Measurements from ENCODE around the gene MAST3. TPM values are rescaled to one million over a fixed set of nuclear protein-coding genes. Genes with fewer than 3 reads are reported as not detected.

MAST3 gene
- total RNA-seq, 4 donors from 2014 or later: 27.2 to 53.5 (median 32.7) TPM

DNA sequence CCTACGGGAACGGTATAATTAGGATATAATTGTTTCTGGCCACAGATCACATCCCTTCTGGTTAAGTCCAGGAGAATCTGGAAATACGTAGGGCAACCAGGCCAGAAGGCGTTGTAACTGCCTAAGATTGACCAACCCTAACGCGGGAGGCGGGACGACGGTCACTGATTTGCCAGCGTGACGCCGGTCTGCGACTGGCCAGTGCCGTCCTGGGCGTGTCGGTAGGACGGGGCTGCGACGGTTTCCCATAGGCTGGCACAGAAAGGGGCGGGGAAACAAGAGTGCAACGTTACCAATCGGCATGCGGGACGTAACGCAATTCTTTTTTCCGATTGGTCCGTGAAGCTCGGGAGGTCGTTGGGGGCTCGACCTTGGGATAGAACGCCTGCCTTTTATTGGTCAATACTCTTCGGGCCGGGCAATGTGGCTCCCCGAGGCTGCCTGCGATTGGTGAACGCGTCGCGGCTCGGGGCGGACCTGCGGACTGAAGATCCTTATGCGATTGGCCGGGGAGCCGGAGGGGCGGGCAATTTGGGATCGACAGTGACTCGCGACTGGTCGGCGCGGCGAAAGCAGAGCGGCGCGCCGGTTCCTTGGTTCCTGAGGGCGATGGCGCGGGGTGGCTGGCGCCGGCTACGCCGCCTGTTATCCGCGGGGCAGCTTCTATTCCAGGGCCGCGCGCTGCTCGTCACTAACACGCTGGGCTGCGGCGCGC, 95.3 kb downstream of the MAST3 start, which contains the start of gene MPV17L2:
TSS of gene MPV17L2 (plus strand) at position 546 of the 715 bp plus-strand sequence. CDS start at position 610, 64 bp downstream.
- TF ChIP-seq, protein P1, sequence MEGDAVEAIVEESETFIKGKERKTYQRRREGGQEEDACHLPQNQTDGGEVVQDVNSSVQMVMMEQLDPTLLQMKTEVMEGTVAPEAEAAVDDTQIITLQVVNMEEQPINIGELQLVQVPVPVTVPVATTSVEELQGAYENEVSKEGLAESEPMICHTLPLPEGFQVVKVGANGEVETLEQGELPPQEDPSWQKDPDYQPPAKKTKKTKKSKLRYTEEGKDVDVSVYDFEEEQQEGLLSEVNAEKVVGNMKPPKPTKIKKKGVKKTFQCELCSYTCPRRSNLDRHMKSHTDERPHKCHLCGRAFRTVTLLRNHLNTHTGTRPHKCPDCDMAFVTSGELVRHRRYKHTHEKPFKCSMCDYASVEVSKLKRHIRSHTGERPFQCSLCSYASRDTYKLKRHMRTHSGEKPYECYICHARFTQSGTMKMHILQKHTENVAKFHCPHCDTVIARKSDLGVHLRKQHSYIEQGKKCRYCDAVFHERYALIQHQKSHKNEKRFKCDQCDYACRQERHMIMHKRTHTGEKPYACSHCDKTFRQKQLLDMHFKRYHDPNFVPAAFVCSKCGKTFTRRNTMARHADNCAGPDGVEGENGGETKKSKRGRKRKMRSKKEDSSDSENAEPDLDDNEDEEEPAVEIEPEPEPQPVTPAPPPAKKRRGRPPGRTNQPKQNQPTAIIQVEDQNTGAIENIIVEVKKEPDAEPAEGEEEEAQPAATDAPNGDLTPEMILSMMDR (IDR thresholded peaks at IDR 0.05): no peak
- TF ChIP-seq EP300 (IDR thresholded peaks at IDR 0.05; ENCODE audit: low read depth) (no peak), POLR2AphosphoS5 (IDR thresholded peaks at IDR 0.05) (peak; percentile 94 to 98 (median 98)), POLR2A (IDR thresholded peaks at IDR 0.05) (peak; percentile 88)
- no peaks in the 10 kb centered on the region for H3K9me3 ChIP-seq
- H3K4me3 ChIP-seq: peak within 1 kb of the TSS; percentile 58 to 88 (median 76)
- H3K27ac ChIP-seq: peak within 1 kb of the TSS; percentile 93 to 100 (median 96)
- peak; percentile 100 for DNase-seq
- H3K4me1 ChIP-seq: peaks cover 14 to 24% (median 19%) of the 10 kb centered on the region in 4 donors
- no peaks in the 10 kb centered on the region for H3K27me3 ChIP-seq
- WGBS, 2 donors (ENCODE audit: low coverage in 1 of 2): 0% methylated on average over 8 to 47 of the region's 74 CpGs
- intact Hi-C loops (cut with DNase I; ENCODE audit: low total_unique reads) (no loop called here), in situ Hi-C loops (cut with MboI; ENCODE audit: low pct_ligation_motif_present in 1 of 4, low pct_unique_long_range_greater_than_20kb in 1 of 4, low sequenced_read_pairs in 3 of 4) (no loop called here)
- no peaks in the 10 kb centered on the region for H3K36me3 ChIP-seq

DNA sequence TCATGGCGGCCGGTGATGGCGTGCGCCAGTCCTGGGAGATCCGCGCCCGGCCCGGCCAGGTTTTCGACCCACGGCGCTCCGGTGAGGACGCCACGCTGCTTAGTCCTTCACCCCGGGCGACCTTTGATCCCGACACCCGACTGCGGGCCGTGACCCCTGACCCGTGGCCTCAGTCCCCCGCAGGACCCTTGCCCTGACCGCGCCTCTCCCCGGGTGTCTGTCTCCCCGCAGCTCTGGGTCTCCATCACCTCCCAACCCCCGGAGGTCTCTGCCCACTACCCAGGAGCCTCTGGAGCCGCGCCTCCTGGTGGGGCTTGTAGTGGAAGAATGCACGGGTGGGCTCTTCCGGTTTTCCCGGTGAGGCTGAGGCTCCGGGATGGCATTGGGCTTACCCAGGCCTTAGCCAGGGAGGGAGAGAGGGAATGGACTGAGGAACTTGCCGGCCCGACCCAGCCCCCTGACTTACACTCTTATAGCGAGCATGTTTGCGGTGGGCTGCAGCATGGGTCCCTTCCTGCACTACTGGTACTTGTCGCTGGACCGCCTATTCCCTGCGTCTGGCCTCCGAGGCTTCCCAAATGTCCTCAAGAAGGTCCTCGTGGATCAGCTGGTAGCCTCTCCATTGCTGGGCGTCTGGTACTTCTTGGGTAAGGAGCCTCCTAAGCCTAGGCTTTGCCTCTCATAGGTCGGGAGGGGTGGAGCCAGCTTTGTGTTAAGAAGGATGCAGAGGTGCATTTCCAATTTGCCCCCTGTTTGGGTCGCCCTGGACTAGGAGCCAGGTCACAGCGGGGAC, 96.0 kb downstream of the MAST3 start:
- TF ChIP-seq EP300 (IDR thresholded peaks at IDR 0.05; ENCODE audit: low read depth) (no peak), POLR2A (IDR thresholded peaks at IDR 0.05) (no peak), POLR2AphosphoS5 (IDR thresholded peaks at IDR 0.05) (no peak)
- TF ChIP-seq, protein P1 (IDR thresholded peaks at IDR 0.05): no peak
- in situ Hi-C loops (cut with MboI; ENCODE audit: low pct_ligation_motif_present in 1 of 4, low pct_unique_long_range_greater_than_20kb in 1 of 4, low sequenced_read_pairs in 3 of 4): no loop called here
- WGBS, 2 donors (ENCODE audit: low coverage in 1 of 2): 12% methylated on average over 26 of the region's 46 CpGs; no CpG with 5 or more reads in 1 of the 2 donors
- no peak for DNase-seq
- H3K4me3 ChIP-seq: peak overlapping the region; percentile 57 to 88 (median 76)
- H3K27ac ChIP-seq: peak overlapping the region; percentile 87 to 96 (median 92)
- no peaks in the 10 kb centered on the region for H3K27me3 ChIP-seq
- peaks cover 14 to 24% (median 19%) of the 10 kb centered on the region in 4 donors for H3K4me1 ChIP-seq
- H3K9me3 ChIP-seq: no peaks in the 10 kb centered on the region
- intact Hi-C loops (cut with DNase I; ENCODE audit: low total_unique reads): no loop called here
- H3K36me3 ChIP-seq: peaks cover 0 to 4% (median 0%) of the 10 kb centered on the region in 4 donors

DNA sequence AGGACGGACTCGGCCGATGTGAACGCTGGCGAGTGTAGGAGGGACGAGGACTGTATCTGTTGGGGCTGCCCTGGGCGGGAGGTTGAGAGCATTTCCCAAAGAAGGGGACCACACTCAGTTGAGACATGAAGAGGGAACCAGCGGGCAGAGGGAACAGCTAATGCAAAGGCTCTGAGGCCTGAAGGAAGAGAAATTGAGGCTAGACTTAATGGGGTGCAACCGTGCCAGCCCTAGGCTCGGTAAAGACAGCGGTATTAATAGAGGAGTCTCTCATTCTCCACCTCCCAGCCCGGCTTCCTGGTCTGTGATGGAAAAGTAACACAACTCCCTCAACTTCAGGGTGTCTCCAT, 96.6 kb downstream of the MAST3 start:
- H3K4me1 ChIP-seq: peaks cover 14 to 24% (median 19%) of the 10 kb centered on the region in 4 donors
- TF ChIP-seq, protein P1 (IDR thresholded peaks at IDR 0.05): no peak
- no peak for TF ChIP-seq EP300 (IDR thresholded peaks at IDR 0.05; ENCODE audit: low read depth)
- no peak for TF ChIP-seq POLR2AphosphoS5 (IDR thresholded peaks at IDR 0.05)
- no peak for TF ChIP-seq POLR2A (IDR thresholded peaks at IDR 0.05)
- H3K4me3 ChIP-seq: peak overlapping the region in 3 of 4 donors; percentile 57 to 88 (median 79)
- in situ Hi-C loops (cut with MboI; ENCODE audit: low pct_ligation_motif_present in 1 of 4, low pct_unique_long_range_greater_than_20kb in 1 of 4, low sequenced_read_pairs in 3 of 4) (no loop called here), intact Hi-C loops (cut with DNase I; ENCODE audit: low total_unique reads) (no loop called here)
- H3K27ac ChIP-seq: peak overlapping the region; percentile 87 to 96 (median 92)
- no peaks in the 10 kb centered on the region for H3K27me3 ChIP-seq
- H3K36me3 ChIP-seq: peaks cover 0 to 6% (median 0%) of the 10 kb centered on the region in 4 donors
- no peak for DNase-seq
- no peaks in the 10 kb centered on the region for H3K9me3 ChIP-seq
- WGBS, 2 donors (ENCODE audit: low coverage in 1 of 2): 55 to 60% methylated on average over 5 to 12 of the region's 12 CpGs

All from transverse colon (tissue), 4 donors.